ENCODE data around the gene GGTLC2.

- TF ChIP-seq POLR2AphosphoS5 (IDR thresholded peaks at IDR 0.05; ENCODE audit: low read depth, low read length): no peak
- TF ChIP-seq SIN3A (IDR thresholded peaks at IDR 0.05; ENCODE audit: borderline replicate concordance, insufficient read depth, low read length): no peak
- TF ChIP-seq, protein P1, sequence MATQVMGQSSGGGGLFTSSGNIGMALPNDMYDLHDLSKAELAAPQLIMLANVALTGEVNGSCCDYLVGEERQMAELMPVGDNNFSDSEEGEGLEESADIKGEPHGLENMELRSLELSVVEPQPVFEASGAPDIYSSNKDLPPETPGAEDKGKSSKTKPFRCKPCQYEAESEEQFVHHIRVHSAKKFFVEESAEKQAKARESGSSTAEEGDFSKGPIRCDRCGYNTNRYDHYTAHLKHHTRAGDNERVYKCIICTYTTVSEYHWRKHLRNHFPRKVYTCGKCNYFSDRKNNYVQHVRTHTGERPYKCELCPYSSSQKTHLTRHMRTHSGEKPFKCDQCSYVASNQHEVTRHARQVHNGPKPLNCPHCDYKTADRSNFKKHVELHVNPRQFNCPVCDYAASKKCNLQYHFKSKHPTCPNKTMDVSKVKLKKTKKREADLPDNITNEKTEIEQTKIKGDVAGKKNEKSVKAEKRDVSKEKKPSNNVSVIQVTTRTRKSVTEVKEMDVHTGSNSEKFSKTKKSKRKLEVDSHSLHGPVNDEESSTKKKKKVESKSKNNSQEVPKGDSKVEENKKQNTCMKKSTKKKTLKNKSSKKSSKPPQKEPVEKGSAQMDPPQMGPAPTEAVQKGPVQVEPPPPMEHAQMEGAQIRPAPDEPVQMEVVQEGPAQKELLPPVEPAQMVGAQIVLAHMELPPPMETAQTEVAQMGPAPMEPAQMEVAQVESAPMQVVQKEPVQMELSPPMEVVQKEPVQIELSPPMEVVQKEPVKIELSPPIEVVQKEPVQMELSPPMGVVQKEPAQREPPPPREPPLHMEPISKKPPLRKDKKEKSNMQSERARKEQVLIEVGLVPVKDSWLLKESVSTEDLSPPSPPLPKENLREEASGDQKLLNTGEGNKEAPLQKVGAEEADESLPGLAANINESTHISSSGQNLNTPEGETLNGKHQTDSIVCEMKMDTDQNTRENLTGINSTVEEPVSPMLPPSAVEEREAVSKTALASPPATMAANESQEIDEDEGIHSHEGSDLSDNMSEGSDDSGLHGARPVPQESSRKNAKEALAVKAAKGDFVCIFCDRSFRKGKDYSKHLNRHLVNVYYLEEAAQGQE (IDR thresholded peaks at IDR 0.05; ENCODE audit: insufficient read depth in 1 of 2, low read depth in 2 of 2, low read length in 2 of 2): no peak
- no peak for TF ChIP-seq TAF1 (IDR thresholded peaks at IDR 0.05; ENCODE audit: borderline replicate concordance, insufficient read depth, low read length)
These were observed 35.1 kb upstream of the GGTLC2 start for GRCh38 chr22:22609291-22609690.

Measured in PFSK-1 (cell line).